Measurements from ENCODE around the gene GBF1.
"Not testable (repeated sequence)": the region's sequence is repeated elsewhere in the genome, so short reads cannot be mapped to it uniquely, and the experiment has no call there.

DNA sequence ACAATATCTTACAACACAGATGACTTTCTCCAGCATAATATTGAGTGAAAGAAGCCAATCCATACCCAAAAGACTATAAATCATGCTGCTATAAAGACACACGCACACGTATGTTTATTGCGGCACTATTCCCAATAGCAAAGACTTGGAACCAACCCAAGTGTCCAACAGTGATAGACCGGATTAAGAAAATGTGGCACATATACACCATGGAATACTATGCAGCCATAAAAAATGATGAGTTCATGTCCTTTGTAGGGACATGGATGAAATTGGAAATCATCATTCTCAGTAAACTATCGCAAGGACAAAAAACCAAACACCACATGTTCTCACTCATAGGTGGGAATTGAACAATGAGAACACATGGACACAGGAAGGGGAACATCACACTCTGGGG is 63.0 kb downstream of the GBF1 start:
- not testable (repeated sequence) for TF ChIP-seq TAF1 (conservative IDR thresholded peaks at IDR 0.05); YY1 (IDR thresholded peaks at IDR 0.05); EGR1 (IDR thresholded peaks at IDR 0.05; ENCODE audit: low read depth in 2 of 2); SP1 (IDR thresholded peaks at IDR 0.05); RAD21 (IDR thresholded peaks at IDR 0.05); GABPA (IDR thresholded peaks at IDR 0.05 in 1 of 2, conservative IDR thresholded peaks at IDR 0.05 in 1 of 2); RXRA (IDR thresholded peaks at IDR 0.05)
- TF ChIP-seq, protein P1, sequence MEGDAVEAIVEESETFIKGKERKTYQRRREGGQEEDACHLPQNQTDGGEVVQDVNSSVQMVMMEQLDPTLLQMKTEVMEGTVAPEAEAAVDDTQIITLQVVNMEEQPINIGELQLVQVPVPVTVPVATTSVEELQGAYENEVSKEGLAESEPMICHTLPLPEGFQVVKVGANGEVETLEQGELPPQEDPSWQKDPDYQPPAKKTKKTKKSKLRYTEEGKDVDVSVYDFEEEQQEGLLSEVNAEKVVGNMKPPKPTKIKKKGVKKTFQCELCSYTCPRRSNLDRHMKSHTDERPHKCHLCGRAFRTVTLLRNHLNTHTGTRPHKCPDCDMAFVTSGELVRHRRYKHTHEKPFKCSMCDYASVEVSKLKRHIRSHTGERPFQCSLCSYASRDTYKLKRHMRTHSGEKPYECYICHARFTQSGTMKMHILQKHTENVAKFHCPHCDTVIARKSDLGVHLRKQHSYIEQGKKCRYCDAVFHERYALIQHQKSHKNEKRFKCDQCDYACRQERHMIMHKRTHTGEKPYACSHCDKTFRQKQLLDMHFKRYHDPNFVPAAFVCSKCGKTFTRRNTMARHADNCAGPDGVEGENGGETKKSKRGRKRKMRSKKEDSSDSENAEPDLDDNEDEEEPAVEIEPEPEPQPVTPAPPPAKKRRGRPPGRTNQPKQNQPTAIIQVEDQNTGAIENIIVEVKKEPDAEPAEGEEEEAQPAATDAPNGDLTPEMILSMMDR (IDR thresholded peaks at IDR 0.05; ENCODE audit: low read depth, low read length, missing input control), result not testable (repeated sequence)
- TF ChIP-seq, protein P2, sequence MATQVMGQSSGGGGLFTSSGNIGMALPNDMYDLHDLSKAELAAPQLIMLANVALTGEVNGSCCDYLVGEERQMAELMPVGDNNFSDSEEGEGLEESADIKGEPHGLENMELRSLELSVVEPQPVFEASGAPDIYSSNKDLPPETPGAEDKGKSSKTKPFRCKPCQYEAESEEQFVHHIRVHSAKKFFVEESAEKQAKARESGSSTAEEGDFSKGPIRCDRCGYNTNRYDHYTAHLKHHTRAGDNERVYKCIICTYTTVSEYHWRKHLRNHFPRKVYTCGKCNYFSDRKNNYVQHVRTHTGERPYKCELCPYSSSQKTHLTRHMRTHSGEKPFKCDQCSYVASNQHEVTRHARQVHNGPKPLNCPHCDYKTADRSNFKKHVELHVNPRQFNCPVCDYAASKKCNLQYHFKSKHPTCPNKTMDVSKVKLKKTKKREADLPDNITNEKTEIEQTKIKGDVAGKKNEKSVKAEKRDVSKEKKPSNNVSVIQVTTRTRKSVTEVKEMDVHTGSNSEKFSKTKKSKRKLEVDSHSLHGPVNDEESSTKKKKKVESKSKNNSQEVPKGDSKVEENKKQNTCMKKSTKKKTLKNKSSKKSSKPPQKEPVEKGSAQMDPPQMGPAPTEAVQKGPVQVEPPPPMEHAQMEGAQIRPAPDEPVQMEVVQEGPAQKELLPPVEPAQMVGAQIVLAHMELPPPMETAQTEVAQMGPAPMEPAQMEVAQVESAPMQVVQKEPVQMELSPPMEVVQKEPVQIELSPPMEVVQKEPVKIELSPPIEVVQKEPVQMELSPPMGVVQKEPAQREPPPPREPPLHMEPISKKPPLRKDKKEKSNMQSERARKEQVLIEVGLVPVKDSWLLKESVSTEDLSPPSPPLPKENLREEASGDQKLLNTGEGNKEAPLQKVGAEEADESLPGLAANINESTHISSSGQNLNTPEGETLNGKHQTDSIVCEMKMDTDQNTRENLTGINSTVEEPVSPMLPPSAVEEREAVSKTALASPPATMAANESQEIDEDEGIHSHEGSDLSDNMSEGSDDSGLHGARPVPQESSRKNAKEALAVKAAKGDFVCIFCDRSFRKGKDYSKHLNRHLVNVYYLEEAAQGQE (IDR thresholded peaks at IDR 0.05), result not testable (repeated sequence)
- TF ChIP-seq, protein P3, sequence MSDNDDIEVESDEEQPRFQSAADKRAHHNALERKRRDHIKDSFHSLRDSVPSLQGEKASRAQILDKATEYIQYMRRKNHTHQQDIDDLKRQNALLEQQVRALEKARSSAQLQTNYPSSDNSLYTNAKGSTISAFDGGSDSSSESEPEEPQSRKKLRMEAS (IDR thresholded peaks at IDR 0.05), result not testable (repeated sequence)
- TF ChIP-seq, protein P4, sequence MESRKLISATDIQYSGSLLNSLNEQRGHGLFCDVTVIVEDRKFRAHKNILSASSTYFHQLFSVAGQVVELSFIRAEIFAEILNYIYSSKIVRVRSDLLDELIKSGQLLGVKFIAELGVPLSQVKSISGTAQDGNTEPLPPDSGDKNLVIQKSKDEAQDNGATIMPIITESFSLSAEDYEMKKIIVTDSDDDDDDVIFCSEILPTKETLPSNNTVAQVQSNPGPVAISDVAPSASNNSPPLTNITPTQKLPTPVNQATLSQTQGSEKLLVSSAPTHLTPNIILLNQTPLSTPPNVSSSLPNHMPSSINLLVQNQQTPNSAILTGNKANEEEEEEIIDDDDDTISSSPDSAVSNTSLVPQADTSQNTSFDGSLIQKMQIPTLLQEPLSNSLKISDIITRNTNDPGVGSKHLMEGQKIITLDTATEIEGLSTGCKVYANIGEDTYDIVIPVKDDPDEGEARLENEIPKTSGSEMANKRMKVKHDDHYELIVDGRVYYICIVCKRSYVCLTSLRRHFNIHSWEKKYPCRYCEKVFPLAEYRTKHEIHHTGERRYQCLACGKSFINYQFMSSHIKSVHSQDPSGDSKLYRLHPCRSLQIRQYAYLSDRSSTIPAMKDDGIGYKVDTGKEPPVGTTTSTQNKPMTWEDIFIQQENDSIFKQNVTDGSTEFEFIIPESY (IDR thresholded peaks at IDR 0.05), result not testable (repeated sequence)
